ENCODE measurements around the gene THAP7. TPM values are rescaled to one million over a fixed set of nuclear protein-coding genes. Genes with fewer than 3 reads are reported as not detected.

Gene THAP7
- total and polyA plus RNA-seq, 2 of the 13 experiments (the other 11 are each of a cell fraction or from before 2014, with no cell fraction given) = 13.0 to 25.5 TPM

GRCh38 chr22:20951932-20952380 is 50.0 kb downstream of the THAP7 start (continued):
- TF ChIP-seq, protein P1, sequence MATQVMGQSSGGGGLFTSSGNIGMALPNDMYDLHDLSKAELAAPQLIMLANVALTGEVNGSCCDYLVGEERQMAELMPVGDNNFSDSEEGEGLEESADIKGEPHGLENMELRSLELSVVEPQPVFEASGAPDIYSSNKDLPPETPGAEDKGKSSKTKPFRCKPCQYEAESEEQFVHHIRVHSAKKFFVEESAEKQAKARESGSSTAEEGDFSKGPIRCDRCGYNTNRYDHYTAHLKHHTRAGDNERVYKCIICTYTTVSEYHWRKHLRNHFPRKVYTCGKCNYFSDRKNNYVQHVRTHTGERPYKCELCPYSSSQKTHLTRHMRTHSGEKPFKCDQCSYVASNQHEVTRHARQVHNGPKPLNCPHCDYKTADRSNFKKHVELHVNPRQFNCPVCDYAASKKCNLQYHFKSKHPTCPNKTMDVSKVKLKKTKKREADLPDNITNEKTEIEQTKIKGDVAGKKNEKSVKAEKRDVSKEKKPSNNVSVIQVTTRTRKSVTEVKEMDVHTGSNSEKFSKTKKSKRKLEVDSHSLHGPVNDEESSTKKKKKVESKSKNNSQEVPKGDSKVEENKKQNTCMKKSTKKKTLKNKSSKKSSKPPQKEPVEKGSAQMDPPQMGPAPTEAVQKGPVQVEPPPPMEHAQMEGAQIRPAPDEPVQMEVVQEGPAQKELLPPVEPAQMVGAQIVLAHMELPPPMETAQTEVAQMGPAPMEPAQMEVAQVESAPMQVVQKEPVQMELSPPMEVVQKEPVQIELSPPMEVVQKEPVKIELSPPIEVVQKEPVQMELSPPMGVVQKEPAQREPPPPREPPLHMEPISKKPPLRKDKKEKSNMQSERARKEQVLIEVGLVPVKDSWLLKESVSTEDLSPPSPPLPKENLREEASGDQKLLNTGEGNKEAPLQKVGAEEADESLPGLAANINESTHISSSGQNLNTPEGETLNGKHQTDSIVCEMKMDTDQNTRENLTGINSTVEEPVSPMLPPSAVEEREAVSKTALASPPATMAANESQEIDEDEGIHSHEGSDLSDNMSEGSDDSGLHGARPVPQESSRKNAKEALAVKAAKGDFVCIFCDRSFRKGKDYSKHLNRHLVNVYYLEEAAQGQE (IDR thresholded peaks at IDR 0.05; ENCODE audit: borderline replicate concordance in 1 of 2, low read depth in 1 of 2, low read length in 2 of 2) = no peak
- TF ChIP-seq ZSCAN29 (CRISPR knock-in tag; conservative IDR thresholded peaks at IDR 0.05) (no peak), ZSCAN22 (CRISPR knock-in tag; IDR thresholded peaks at IDR 0.05) (no peak), ZNF619 (CRISPR knock-in tag; IDR thresholded peaks at IDR 0.05) (no peak), SATB2 (CRISPR knock-in tag; IDR thresholded peaks at IDR 0.05) (peak; percentile 74; the same call in 1 of the 2 replicates), ZBTB7A (CRISPR knock-in tag; IDR thresholded peaks at IDR 0.05) (no peak), MXI1 (IDR thresholded peaks at IDR 0.05; ENCODE audit: borderline replicate concordance, low read depth, low read length) (peak; percentile 26; the same call in 1 of the 3 replicates), NR2F1 (CRISPR knock-in tag; IDR thresholded peaks at IDR 0.05) (peak in 1 of 2 experiments; percentile 57; a peak in 1 of 4 replicates), MTA1 (CRISPR knock-in tag; IDR thresholded peaks at IDR 0.05; ENCODE audit: borderline replicate concordance) (0 out of 2 replicates have a peak, but pooled peaks have one; percentile 58), ATF1 (CRISPR knock-in tag; IDR thresholded peaks at IDR 0.05) (no peak; the same call in 1 of the 2 replicates), HDAC6 (IDR thresholded peaks at IDR 0.05; ENCODE audit: low read depth, low read length) (no peak), ZNF343 (CRISPR knock-in tag; IDR thresholded peaks at IDR 0.05) (no peak), BCL6 (CRISPR knock-in tag; IDR thresholded peaks at IDR 0.05) (peak; percentile 41; the same call in 1 of the 2 replicates), ELF1 (CRISPR knock-in tag; IDR thresholded peaks at IDR 0.05) (no peak), HNF4A (CRISPR knock-in tag; IDR thresholded peaks at IDR 0.05) (peak; percentile 69), ZBTB7B (CRISPR knock-in tag; IDR thresholded peaks at IDR 0.05) (0 out of 2 replicates have a peak, but pooled peaks have one; percentile 10), ZFX (CRISPR knock-in tag; IDR thresholded peaks at IDR 0.05; ENCODE audit: low read depth) (peak; percentile 53), BRD4 (CRISPR knock-in tag; IDR thresholded peaks at IDR 0.05) (0 out of 2 replicates have a peak, but pooled peaks have one; percentile 66), ZNF597 (CRISPR knock-in tag; IDR thresholded peaks at IDR 0.05) (no peak), RXRB (CRISPR knock-in tag; IDR thresholded peaks at IDR 0.05; ENCODE audit: borderline replicate concordance) (no peak), AKAP8 (CRISPR knock-in tag; IDR thresholded peaks at IDR 0.05) (no peak)
- TF ChIP-seq, protein P2, sequence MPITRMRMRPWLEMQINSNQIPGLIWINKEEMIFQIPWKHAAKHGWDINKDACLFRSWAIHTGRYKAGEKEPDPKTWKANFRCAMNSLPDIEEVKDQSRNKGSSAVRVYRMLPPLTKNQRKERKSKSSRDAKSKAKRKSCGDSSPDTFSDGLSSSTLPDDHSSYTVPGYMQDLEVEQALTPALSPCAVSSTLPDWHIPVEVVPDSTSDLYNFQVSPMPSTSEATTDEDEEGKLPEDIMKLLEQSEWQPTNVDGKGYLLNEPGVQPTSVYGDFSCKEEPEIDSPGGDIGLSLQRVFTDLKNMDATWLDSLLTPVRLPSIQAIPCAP (CRISPR knock-in tag; IDR thresholded peaks at IDR 0.05; ENCODE audit: low read depth) = no peak
- TF ChIP-seq, protein P3, sequence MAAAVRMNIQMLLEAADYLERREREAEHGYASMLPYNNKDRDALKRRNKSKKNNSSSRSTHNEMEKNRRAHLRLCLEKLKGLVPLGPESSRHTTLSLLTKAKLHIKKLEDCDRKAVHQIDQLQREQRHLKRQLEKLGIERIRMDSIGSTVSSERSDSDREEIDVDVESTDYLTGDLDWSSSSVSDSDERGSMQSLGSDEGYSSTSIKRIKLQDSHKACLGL (CRISPR knock-in tag; IDR thresholded peaks at IDR 0.05) = no peak
- TF ChIP-seq, protein P4, sequence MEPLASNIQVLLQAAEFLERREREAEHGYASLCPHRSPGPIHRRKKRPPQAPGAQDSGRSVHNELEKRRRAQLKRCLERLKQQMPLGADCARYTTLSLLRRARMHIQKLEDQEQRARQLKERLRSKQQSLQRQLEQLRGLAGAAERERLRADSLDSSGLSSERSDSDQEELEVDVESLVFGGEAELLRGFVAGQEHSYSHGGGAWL (CRISPR knock-in tag; IDR thresholded peaks at IDR 0.05) = no peak
- TF ChIP-seq, protein P5, sequence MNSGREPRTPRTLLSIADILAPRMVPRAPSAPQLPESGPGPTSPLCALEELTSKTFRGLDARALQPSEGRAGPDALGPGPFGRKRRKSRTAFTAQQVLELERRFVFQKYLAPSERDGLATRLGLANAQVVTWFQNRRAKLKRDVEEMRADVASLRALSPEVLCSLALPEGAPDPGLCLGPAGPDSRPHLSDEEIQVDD (CRISPR knock-in tag; IDR thresholded peaks at IDR 0.05; ENCODE audit: borderline replicate concordance) = no peak
